Measurements from ENCODE around the gene RCBTB1.

GRCh38 chr13:49503951-49504350 lies 81.4 kb downstream of the RCBTB1 start:
- TF ChIP-seq CTCF (IDR thresholded peaks at IDR 0.05), result no peak
- TF ChIP-seq POLR2A (IDR thresholded peaks at IDR 0.05), result no peak
